A172 (cell line): ENCODE measurements around the gene TM6SF1. TPM values are rescaled to one million over a fixed set of nuclear protein-coding genes. Genes with fewer than 3 reads are reported as not detected.
"Not testable (repeated sequence)": the region's sequence is repeated elsewhere in the genome, so short reads cannot be mapped to it uniquely, and the experiment has no call there.

Experiments
- DNase-seq: peaks from one replicate; pipeline ENCODE4 v3.0.0-alpha.2; 2015; ENCODE audit warnings: low spot score
- total RNA-seq: library from RNA; depleted of rRNA; stranded (reverse); fragments of >200 nt; shearing (Covaris generic); gene quantifications from 2 replicates; pipeline ENCODE4 v1.2.3, GENCODE V29; 2014

Gene TM6SF1
- total RNA-seq, 1 experiment from 2014 or later, result not detected

DNA sequence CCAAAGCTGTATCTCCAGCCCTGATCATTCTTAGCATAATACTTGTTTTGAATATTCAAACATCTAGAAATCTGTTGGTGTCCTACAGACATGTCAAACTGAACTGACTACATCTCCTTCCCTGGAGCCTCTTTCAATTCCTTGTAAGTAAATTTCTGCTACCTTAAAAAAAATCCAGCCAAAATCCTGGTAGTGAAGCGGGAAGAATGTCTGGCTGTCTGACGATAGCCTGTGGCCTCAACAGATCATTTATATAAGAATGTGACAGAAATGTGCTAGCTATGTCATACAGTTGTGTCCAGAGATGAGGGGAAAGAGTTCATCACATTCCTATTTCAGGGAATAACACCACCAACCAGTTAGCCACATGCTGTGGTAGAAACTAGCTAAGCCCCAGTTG, 18.6 kb upstream of the TM6SF1 start:
- no peak for DNase-seq

DNA sequence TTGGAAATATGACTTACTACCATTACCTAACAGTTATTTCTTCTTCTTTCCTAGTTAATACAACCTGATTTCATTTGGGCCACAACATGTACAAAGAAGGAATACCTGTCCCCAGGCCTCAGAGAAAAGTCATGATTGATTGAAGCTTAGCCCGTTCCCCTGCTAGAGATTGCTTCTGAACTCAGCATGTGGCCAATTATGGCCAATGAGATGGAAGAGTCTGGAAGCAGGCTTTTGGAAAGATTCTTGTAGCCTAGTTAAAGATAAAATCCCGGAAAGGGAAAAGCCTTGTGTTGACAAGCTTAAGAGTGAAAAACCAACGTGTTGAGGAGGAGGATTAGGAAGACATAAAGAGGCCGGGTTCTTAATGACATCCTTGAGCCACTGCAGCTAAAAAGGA, 17.0 kb upstream of the TM6SF1 start:
- no peak for DNase-seq

DNA sequence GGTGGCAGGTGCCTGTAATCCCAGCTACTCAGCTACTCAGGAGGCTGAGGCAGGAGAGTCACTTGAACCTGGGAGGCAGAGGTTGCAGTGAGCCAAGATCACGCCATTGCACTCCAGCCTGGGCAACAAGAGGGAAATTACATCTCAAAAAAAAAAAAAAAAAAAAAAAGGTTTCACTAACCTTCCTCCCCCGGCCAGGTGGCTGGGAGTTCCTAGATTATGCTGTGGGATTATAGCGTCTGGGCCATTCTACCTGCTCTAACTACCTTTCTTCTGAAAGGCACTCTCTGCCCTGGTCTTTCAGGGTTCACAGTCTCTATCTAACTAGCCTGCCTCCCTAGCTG, 15.5 kb upstream of the TM6SF1 start:
- DNase-seq, result not testable (repeated sequence)

DNA sequence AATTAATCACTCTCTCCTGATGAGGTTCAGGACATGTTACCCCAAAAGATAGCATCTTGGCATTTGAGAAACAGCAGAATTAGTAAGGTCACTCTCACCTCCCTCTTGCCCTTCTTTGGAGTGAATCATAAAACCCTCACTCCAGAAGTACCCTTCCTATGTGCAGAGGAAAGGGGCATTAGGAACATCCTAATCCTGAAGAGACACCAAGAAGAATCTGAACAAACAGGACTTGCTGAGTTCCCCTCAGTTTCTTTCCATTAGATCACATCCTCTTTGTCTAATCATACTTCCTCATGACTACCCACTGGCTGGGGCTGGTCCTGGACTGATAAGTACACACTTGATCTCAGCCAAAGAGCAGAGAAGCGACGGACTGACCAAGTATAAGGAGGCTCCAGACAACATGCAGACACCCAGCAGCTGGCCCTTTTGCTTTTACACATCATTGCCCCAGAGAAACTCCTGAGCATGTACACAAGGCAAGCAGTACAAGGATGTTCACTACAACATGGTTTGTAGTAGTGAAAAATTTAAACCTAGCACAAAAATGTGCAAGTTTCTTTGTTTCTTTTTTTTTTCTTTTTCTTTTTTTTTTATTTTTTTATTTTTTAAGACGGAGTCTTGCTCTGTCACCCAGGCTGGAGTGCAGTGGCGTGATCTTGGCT, 15.0 kb upstream of the TM6SF1 start:
- no peak for DNase-seq

DNA sequence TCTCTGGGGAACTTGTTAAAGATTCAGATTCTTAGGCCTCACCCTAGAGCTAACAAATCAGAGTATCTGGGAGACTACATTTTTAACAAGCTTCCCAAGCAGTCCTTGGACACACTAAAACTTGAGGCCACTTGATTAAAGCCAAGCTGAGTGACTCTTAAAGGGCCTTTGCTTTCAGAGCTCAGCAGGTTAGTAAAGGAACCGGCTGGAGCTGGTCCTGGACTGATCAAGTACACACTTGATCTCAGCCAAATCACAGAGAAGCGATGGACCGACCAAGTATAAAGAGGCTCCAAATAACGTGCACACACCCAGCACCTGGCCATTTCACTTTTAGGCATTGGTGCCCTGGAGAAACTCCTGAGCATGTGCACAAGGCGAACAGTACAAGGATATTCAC, 12.9 kb upstream of the TM6SF1 start:
- DNase-seq, result no peak

DNA sequence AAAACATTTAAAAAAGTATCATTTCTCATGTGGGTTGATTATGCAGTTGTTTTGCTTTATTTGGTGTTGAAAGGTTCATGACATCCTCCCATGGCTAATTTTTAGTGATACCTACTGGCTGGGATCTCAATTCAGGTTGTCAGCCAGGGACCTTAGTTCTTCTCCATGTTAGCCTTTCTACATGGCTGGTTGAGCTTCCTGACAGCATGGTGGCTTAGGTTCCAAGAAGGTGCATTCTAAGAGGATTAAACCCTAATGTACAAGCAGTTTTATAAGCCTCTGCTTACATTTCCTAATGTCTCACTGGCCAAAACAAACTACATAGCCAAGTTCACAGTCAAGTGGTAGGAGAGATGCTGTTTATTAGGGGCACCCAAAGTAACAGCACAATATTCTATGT, 9.4 kb upstream of the TM6SF1 start:
- DNase-seq, result no peak

DNA sequence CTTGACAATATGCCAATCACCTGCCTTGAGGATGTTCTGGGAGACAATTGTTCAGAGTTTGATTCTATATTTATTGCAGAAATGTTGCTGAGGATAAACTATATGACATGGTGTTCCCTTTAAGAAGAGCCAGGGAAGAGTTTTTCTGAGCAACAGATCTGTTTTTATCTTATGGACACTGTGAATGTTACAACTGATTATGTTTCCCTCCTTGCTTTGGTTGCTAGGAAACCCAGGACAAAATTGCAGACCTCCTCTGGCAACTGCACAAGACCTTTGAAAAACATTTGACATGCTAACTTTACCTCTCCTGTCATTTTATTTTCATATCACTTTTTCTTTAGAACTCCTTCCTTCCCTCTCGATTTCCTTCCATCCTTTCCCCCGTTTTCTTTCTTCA, 8.2 kb upstream of the TM6SF1 start:
- DNase-seq, result no peak

DNA sequence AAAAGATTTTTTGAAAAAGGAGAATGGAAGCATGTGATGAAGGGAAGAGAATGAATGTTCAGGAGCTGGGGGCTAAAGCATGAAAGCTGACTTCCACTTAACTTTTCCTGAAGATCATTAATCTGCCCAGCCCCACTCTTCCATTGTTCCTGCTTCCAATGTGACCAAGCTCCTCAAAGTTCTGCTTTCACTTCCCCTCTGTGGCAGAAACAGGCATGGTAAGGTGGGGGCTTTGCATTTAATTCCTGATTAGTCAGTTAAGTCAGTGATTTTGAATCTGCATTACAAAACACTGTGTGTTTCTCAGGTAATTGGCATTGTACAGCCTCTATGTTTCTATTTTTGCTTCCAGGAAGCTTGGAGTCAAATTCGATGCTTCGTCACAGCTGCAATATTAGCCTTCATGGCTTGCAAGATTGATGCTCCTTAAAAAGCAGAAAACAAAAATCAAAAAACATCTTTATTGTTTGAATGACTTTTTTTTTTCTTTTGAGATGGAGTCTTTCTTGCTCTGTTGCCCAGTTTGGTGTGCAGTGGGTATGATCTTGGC, 7.3 kb upstream of the TM6SF1 start:
- no peak for DNase-seq

DNA sequence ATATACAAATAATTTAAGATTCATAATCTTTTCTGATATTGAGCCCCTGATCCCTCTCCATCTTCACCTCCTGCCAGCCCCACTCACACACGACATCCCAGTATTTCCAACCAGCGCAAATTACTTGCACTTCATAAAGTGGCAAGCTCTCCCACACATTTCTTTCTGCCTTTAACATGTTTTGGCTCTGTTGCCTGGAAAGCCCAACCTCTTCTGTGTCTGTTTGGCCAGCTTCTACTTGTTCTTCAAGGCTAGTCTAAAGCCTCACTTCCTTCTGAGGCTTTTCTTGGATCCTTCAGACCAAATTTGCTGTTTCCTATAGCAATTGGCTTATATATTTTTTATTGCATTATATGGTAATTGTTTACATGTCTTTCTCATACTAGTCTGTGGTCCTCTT, 5.1 kb upstream of the TM6SF1 start:
- DNase-seq, result no peak

DNA sequence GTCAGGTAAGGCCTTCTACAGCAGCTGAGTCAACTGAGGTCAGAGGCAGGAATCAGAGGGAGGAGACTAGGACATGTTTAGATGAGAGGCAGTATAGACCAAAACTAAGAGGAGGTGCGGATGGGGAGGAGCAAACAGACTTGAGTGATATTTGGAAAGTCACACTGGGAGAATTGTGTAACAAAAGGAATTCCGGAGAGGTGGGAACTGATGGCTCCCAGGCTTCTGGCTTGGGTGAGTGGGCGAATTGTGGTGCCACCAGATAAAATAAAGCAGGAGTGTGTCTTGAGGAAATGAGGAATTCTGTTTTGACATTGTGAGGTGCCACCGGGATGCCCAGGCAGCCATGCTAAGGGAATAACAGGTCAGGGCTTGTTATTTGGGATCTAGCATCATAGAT, 3.3 kb upstream of the TM6SF1 start:
- DNase-seq, result no peak

DNA sequence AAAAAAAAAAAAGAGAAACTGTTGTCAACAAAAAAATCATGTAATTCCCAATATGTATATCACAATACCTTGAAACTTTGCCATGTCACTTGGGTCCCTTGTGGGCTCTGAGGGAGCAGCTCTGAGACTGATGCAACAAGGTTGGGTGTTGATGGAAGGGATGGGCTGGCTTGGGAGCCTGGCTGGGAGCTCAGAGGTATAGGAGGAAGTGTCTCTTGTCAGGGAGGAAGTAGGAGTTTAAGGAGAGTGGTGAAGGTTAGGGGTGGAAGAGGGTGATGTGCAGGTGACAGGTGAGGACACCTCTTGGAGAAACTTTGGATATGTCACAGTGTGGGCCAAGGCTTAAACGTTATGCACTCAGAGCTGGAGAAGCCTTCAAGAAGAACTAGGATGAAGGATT, 2.0 kb upstream of the TM6SF1 start:
- no peak for DNase-seq

DNA sequence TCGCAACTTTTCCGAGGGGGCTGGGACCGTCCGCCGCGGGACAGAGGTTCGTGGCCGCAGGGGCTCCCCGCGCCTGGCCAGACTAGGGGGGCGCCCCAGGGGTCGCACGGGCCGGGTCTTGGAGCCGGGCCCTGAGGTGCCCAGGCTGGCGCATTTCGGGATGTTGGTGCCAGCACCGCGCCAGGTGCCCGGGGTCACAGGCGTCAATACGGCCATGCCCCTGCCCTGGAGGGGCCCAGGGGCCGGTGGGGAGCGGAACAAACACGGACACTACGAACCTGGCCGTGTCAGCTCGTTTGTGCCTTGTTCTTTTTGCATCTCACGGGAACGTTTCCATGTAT, 366 bp downstream of the TM6SF1 start:
- DNase-seq, result no peak

DNA sequence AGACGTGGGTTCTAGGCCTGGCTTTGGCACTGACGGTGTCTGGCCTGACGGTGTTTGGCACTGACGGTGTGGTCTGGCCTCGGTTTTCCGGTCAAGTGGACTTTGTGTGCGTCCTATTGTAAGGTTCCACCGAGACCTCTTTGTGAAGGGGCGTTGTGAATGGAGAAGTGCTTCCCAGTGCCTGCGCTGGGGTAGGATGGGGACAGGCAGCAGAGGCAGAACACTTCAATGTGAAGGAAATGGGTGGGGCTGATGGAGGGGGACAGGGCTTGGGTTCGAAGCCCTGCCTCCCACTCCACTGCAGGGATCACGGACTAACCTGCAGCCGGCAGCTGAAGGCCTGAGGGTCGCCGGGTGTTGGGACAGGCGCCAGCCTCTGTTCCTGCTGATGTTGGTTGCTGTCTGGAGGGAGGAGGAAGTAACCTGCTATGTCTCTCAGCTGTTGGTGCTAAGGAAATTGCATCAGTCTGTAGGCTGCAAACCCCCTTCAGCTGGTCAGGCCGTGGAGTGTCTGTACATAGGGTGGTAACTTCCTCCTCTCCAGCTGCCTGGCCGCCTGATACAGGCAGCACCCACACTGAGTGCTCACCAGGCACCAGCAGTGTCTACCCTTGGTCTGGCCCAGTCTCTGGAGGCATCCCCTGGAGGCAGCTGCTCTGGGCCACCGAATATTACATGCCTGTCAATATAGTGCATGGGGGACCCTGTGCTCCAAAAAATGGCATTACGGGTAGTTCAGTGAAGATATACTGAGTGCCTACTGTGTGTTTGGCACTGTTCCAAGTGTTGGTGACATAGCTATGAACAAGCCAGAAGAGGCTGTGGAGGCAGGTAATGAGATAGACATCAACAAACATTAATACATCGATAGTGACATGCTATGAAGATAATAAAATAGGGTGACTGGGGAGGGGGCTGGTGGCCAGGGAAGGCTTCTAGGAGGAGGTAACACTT, 1.1 kb downstream of the TM6SF1 start:
- DNase-seq, result no peak

DNA sequence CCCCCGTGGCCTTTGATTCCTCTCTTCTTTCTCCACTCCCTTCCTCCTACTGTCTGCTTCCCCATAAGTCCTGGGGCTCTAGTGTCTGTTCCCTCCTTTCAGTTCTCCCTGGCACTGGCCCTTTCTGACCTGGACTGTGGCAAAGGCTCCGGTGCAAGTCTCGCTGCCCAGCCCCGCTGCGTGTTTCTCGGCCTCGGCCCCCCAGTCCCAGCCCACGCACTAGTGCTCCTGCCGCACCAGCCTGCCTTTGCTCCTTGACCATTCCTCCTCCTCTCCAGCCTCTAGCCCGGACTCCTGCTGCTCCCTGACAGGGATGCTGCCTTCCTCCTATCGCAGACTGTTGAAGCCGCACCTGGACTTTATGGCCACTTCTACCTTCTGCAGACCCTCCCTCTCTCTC, 2.1 kb downstream of the TM6SF1 start:
- DNase-seq, result no peak

DNA sequence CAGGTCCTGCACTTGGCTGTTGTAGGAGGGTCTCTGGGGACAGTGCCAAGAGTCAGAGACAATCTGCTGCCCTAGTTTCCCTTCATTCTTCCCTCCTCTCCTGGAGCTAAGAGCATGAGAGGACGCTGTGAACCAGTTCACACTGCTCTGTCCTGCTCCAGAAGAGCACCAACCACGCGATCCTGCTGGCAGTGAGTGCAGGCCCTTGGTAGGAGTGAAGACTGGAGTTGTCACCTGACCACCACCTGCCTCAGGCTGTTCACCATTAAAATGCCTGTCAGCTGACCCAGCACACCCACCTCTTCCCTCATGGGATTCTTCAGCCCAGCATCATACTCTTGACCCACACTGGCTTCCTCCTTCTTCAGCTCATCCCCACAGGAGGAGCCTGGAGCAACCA, 2.9 kb downstream of the TM6SF1 start:
- no peak for DNase-seq

DNA sequence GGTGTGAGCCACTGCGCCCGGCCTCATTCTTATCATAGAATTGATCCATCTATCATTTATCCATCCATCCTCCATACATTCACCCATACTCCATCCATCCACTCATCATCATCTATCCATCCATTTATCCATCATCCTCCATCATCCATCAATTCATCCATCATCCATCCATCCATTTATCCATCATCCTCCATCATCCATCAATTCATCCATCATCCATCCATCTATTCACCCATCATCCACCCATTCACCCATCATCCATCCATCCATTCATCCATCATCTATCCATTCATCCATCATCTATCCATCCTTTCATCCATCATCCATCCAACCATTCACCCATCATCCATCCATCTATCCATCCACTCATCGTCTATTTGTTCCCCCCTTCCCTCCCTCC, 3.7 kb downstream of the TM6SF1 start:
- no peak for DNase-seq

DNA sequence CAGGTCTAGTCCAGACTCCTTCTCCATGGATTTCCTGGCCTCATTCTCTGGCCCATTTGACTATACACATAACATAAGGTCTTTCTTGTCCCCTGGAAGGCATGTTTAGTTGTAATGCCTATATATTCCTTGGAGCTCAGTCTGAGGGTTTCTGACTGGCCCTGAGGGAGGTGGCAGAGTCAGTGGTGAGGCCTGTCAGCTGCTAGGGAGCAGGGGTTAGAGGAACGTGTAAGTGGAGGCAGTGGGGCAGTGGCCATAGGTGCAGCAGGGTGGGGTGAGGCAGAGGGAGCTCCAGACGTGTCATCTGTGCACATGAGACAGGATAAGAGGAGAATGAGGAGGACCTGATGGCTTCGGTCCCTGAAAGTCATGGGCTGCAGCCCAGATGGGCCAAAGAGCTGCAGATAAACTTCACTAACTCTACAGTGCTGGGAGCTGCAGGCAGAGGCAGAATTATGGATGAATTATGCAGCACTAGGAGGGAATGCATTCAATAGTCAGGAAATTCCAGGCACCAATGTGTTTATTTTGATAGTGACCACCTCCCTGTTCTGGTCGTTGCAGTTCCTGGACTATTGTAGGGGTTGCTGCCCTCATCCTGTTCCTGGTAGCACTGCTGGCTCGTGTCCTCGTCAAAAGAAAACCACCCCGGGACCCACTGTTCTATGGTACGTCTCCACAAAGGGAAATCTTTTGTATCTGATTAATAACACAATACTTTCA, 4.9 kb downstream of the TM6SF1 start:
- no peak for DNase-seq

DNA sequence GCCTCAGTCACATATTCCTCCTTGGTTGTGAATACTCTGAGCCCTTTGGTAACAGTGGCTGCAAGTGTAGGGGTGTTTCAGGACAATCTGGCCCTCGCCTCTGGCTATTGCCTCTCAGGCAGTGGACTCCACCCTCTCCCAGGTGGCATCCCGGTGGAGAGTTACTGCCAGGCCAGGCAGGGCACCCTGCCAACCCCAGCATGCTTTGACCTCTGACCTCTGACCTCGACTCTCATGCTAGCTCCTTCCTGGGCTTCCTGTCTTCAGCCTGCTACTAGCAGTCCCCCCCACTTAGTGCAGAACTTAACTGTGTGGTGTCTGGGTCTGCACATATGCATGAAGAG, 5.5 kb downstream of the TM6SF1 start:
- no peak for DNase-seq

DNA sequence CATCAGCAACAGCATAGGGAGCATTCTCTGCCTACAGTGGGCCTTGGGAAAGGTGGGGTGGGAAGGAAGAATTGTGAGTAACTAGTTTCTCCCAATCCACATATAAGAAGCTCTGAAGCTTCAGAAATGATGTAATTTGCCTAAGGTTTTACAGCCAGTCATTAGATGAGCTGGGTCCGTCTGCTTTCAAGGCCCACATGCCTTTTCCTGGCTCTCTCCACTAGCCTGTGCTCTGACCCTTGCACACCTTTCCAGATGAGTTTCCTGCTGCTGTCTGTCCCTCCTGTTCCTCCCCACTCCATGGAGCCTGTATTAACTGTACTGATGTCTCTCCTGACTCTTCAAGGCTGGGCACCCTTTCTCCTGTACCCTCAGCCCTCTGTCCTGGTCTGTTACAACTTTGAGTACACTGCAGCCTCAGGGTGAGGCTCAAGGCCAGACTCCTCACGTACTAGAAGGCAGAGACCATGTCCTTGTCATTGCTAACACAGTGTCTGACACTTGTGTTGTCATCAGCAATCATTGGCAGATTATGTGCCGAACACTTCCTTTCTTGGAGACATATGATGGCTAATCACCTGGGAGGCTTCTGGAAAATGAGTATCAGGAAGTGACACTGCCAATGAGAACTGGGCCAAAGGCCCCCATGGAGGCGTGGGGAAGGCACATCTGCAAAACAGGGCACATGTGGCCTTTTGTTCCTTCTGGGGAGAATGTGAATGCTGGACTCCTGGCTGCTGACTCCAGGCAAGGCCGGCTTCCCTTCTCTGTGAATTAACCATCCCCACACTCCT, 6.6 kb downstream of the TM6SF1 start:
- no peak for DNase-seq

DNA sequence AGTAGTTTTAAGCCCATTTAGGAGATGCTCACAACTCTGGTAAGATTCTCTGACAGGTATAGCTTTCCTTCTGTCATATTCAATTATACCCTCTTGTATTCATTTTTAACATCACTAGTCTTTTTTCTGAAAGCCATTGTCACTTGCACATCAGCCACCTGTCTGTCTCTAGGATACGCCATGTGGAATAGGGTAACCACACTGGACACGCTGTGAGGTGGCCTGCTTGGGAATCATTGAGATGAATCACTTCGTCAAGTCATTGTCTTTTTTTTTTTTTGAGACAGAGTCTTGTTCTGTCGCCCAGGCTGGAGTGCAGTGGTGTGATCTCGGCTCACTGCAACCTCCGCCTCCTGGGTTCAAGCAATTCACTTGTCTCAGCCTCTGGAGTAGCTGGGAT, 7.4 kb downstream of the TM6SF1 start:
- DNase-seq, result no peak

DNA sequence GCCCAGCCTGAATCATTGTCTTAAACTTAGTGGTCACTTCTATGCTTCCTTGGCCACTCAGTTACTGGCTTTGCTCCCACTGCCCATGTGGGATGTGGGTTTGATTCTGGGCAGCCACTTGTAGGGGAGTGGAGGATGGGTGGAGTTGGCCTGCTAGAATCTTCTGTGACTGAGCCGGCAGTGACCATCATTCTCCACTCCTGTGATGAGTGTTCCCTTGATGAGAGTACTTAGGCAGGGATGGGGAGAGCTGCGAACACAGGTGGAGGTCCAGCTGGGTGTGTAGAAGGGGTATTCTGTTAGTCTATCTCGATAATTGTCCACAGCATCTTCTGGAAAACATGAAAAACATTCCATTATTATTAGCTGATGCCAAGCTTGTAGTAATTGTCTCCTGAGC, 8.0 kb downstream of the TM6SF1 start:
- DNase-seq, result no peak
